T-helper 1 cell (primary cell): ENCODE measurements around the gene MFN1.

Experiments
- DNase-seq, 5 donors: peaks; one replicate each; pipeline ENCODE4 v3.0.0-alpha.2; 2012 to 2020

Gene MFN1

GRCh38 chr3:179348325-179349013, 960 bp downstream of the MFN1 start:
- peak in 1 of 5 donors; percentile 45 for DNase-seq

GRCh38 chr3:179355996-179356395, 8.5 kb downstream of the MFN1 start:
- no peak for DNase-seq

GRCh38 chr3:179363332-179363731, 15.8 kb downstream of the MFN1 start:
- DNase-seq, result no peak

GRCh38 chr3:179369621-179370020, 22.1 kb downstream of the MFN1 start:
- no peak for DNase-seq

- no peak for DNase-seq
These were observed 26.4 kb downstream of the MFN1 start for GRCh38 chr3:179373938-179374337.

DNA sequence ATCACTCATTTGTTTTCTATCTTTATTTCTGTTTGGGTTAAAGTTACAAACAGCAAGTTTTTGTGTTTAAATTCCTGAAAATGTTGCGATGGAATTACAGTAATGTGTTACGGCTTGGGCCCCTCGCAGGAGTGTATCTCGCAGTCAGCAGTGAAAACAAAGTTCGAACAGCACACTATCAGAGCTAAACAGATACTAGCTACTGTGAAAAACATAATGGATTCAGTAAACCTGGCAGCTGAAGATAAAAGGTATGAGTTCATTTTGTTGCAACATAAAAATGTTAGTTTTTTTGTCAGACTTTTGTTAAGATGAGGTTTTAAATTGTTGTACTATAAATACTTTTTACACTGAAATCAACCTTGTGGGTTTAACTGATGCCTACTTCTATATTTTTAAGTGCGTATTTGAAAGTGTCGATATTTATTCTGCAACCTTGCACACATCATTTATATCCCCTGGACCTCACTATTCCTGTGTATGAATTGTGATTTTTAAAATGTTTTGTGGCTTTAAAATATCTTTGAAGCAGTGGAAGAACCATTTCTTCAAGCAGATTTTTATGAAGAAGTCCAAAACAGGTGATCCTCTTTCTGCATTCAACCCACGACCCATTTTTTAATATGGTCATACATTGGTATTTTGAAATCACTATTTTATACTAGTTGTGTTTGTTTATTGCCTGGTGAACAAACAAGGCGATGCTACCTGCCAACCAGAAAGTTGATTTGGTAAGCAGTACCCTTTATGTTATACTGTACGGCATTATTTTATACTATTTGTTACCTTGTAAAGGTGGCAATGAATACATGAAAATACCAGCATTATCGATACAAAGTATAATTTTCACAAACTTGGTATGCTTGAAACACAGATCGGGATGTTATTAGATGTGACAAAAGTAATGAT, 27.8 kb downstream of the MFN1 start:
- no peak for DNase-seq

GRCh38 chr3:179376474-179376873, 29.0 kb downstream of the MFN1 start:
- no peak for DNase-seq

GRCh38 chr3:179391906-179392305, 44.4 kb downstream of the MFN1 start:
- no peak for DNase-seq

DNA sequence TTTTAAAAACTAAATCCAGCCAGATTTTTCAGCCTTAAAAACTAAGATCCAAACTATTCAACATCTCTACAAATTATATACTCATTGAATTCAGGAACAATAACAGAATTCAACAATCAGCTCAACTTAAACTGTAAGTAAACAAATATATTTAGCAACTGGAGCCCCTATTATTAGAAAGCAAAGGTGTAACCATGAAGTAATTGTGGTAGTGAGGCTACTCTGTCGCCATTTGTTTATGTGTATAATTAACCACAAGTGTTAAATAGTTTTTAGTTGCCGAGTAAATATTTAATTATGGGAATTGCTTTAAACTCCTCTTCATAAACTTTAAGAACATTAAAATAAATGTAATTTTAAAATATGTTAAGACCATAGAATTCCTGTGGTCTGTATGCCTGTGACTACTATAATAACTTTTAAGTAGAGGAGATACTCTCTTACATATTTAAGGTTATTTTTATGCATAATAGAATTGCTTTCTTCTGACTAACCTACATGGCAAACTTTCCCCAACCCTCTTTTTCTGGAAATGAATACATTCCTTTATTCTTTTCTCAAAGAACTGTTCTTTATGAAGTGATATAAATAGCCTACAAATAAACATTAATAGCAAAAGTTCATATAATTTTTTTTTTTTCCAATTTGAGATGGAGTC, 51.2 kb downstream of the MFN1 start:
- DNase-seq, result no peak

- no peak for DNase-seq
These were observed 54.1 kb downstream of the MFN1 start for GRCh38 chr3:179401561-179401960.

DNA sequence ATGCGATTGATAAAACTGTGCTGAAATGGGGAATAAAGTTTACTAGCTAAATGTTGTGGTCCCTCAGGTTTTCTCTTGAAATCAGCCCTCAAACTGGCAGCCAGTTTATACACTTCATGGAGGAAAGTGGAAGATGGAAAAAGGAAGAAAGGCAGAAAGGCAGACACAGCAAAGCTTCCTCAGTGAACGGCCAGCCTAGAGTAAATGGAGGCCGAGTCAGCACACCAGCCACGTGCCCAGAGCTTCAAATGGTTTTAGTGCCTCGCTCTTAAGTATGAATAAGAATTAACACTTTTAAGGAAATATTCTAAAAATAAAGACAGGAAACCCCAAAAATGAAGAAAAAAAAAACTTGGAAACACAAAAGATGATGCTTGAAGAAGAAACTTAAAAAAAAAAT, 55.5 kb downstream of the MFN1 start:
- DNase-seq, result no peak

DNA sequence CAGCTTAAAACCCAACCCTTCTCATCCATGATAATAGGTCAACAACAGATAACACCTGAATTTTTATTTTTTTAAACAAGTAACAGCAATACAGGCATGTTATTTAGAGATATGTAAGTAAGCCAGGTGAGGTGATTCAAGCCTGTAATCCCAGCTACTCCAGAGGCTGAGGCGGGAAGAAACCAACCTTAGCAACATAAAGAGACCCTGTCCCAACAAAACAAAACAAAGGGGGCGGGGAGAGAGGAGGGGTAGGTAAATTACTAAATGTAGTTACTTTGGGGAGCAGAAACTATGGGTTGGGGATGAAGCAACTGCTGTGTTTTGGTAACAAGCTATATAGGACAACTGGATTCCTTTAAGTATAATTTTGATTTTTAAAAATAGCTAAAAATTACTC, 56.8 kb downstream of the MFN1 start:
- DNase-seq, result no peak

- no peak for DNase-seq
These were observed 62.8 kb downstream of the MFN1 start for GRCh38 chr3:179410331-179410730.

- no peak for DNase-seq
These were observed 63.5 kb downstream of the MFN1 start for GRCh38 chr3:179410999-179411398.

DNA sequence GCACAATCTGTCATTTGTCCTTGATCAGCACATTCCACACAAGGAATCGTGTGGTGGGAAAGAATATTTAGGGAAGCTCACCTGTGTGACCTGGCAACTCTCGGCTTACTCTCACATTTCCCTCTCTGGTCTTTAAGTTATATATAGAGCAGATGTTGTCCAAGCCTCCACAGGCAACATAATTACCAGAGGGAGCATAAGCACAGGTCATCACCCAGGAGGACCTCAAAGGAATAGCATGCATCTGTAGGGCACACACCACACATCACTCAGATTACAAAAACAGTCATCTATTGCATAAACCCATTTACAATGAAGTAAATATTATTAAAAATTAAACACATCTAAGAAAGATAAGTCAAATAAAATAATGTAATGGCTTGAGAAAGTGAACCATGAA, 67.3 kb downstream of the MFN1 start:
- DNase-seq, result no peak

DNA sequence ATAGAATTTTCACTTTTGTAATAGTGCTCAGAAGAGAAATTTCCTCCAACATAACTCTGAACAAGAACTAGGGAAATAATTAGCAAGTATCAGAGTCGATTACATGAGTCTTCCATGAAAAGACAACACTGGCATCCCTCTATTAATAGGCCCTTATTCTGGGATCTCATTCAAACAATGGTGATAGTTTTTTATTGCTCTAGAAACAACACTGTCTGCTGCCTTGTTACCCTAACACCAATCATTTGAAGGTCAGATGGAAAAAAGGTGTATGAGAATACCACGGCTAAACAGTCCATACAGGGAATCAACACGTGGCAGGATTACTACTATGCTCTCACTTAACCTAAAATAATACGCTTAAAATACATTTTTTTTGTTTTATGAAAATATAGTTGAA, 67.9 kb downstream of the MFN1 start:
- no peak for DNase-seq

DNA sequence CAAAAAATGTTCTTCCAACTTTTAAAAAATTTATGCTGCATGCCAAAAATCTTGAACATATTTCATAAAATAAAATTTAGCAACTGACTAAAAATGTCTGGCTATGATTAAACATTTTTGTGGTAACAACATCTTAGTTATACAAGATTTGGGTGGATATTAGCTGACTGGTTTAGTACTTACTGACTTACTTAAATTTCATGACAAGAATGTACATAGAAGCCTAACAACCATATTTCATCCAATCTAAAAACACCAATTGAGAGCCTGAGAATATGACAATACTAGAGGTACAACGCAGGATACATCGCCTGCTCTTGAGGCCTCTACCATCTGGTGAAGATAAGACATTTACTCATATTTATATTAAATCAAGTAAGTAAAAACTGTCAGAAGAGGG, 69.2 kb downstream of the MFN1 start:
- DNase-seq, result no peak

- DNase-seq, result no peak
These were observed 71.1 kb downstream of the MFN1 start for GRCh38 chr3:179418610-179419009.

DNA sequence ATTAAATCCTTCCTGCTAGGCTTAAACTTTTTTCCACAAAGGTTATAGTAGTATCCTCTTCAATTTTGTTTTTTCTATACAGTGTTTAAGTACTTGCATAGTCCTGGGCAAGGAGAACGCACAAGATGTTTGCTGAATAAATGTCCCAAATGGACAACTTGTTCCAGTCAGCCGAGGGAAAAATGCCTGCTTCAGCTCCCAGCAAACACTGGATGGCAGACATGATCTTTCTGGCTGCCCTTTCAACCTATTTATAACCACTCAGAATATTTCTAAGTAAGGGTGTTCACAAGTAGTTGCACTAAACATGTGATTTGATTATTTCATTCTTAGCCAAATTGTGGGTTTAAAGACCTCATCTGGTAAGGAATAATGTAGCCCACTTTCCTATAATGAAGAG, 74.0 kb downstream of the MFN1 start:
- no peak for DNase-seq

GRCh38 chr3:179425075-179425474, 77.6 kb downstream of the MFN1 start:
- DNase-seq, result no peak

DNA sequence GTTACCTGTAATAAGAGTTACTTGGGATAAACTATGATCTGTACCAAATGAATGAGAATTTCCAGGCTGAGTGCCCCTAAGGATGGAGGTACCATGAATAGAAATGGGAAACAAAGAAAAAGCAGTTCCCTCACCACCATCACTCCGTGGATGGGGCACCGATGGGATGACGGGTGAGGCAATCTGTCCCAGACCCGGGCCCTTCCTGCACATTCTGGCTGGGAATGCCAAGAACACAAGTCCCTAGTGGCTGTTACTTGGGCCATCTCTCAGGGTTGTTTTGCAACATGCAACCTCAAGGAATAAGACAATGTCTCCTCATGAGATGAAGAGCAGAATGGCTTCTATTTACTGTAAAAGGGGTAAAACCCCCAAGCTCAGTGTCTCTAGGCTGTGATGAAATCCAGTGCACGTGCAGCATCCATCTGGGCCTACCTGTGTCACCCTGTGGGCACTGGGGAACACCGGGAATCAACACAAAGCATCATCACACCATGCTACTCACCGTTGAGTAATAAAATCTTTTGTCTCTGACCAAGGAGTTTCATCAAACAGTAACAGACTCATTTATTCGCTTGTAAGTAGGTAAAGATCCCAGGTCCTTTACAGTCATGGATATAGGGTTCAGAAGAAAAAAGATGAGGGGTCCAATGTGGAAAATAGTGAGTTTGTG, 81.5 kb downstream of the MFN1 start:
- DNase-seq, result no peak

DNA sequence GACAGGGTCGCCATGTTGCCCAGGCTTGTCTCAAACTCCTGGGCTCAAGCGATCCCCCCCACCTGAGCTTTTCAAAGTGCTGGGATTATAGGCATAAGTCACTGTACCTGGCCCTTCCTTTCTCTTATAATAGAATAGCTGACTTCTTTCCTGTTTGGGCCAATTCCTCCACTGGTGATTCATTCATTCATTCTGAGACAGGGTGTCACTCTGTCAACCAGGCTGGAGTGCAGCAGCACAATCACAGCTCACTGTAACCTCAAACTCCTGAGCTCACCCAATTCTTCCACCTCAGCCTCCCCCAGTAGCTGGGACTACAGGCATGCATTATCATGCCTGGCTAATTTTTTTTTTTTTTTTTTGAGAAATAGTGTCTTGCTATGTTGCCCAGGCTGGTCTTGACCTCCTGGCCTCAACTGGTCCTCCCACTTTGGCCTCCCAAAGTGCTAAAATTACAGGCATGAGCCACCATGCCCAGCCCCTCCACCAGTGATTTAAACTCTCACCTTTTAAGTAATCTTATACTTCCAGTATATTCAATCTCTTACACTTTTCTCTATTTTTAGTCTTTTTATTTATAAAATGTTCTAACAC, 82.9 kb downstream of the MFN1 start:
- DNase-seq, result no peak

GRCh38 chr3:179432021-179432420, 84.5 kb downstream of the MFN1 start:
- no peak for DNase-seq
